B cell (primary cell): Measurements from ENCODE around the gene PDE6A.

Experiments
- EZH2 ChIP-seq: IDR thresholded peaks from 2 replicates; pipeline ENCODE4 v1.6.1; 2012; ENCODE audit warnings: borderline replicate concordance, low read depth, mild to moderate bottlenecking, moderate library complexity, low read length; ENCODE audit not compliant: insufficient read depth, poor library complexity, severe bottlenecking
- TF ChIP-seq, protein P1 (sequence below): fragments of 200-600 bp; IDR thresholded peaks from one replicate; pipeline ENCODE4 v1.8.0; 2022; ENCODE audit warnings: antibody characterized with exemption, mild to moderate bottlenecking

GRCh38 chr5:149863176-149863575 is 81.4 kb downstream of the PDE6A start:
- TF ChIP-seq EZH2, result no peak
- TF ChIP-seq, protein P1, sequence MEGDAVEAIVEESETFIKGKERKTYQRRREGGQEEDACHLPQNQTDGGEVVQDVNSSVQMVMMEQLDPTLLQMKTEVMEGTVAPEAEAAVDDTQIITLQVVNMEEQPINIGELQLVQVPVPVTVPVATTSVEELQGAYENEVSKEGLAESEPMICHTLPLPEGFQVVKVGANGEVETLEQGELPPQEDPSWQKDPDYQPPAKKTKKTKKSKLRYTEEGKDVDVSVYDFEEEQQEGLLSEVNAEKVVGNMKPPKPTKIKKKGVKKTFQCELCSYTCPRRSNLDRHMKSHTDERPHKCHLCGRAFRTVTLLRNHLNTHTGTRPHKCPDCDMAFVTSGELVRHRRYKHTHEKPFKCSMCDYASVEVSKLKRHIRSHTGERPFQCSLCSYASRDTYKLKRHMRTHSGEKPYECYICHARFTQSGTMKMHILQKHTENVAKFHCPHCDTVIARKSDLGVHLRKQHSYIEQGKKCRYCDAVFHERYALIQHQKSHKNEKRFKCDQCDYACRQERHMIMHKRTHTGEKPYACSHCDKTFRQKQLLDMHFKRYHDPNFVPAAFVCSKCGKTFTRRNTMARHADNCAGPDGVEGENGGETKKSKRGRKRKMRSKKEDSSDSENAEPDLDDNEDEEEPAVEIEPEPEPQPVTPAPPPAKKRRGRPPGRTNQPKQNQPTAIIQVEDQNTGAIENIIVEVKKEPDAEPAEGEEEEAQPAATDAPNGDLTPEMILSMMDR, result no peak
